Measurements from ENCODE around the gene STUM.
A peak's percentile ranks its signal among the peaks of the same experiment; 100 is the strongest.

Gene STUM

GRCh38 chr1:226648421-226648820 is 99.9 kb downstream of the STUM start:
- no peak for DNase-seq (ENCODE audit: low read depth)
- H3K4me3 ChIP-seq (ENCODE audit: low read length): no peak overlapping the region
- TF ChIP-seq CTCF (conservative IDR thresholded peaks at IDR 0.05; ENCODE audit: low read depth, low read length): no peak

- H3K4me3 ChIP-seq (ENCODE audit: low read length): no peak overlapping the region
- DNase-seq (ENCODE audit: low read depth): no peak
- TF ChIP-seq CTCF (conservative IDR thresholded peaks at IDR 0.05; ENCODE audit: low read depth, low read length): no peak
Measured at GRCh38 chr1:226649244-226649643, 100.7 kb downstream of the STUM start.

GRCh38 chr1:226649780-226650179 is 101.2 kb downstream of the STUM start:
- no peak for DNase-seq (ENCODE audit: low read depth)
- no peak overlapping the region for H3K4me3 ChIP-seq (ENCODE audit: low read length)
- peak; percentile 43 for TF ChIP-seq CTCF (conservative IDR thresholded peaks at IDR 0.05; ENCODE audit: low read depth, low read length)

GRCh38 chr1:226650236-226650841 is 101.8 kb downstream of the STUM start:
- TF ChIP-seq CTCF (conservative IDR thresholded peaks at IDR 0.05; ENCODE audit: low read depth, low read length): peak; percentile 24
- no peak overlapping the region for H3K4me3 ChIP-seq (ENCODE audit: low read length)
- no peak for DNase-seq (ENCODE audit: low read depth)

- no peak for TF ChIP-seq CTCF (conservative IDR thresholded peaks at IDR 0.05; ENCODE audit: low read depth, low read length)
- DNase-seq (ENCODE audit: low read depth): no peak
- H3K4me3 ChIP-seq (ENCODE audit: low read length): no peak overlapping the region
Measured at GRCh38 chr1:226651041-226651731, 102.6 kb downstream of the STUM start.

- no peak overlapping the region for H3K4me3 ChIP-seq (ENCODE audit: low read length)
- DNase-seq (ENCODE audit: low read depth): no peak
- TF ChIP-seq CTCF (conservative IDR thresholded peaks at IDR 0.05; ENCODE audit: low read depth, low read length): no peak
Measured at GRCh38 chr1:226651732-226652105, 103.2 kb downstream of the STUM start.

- DNase-seq (ENCODE audit: low read depth): no peak
- H3K4me3 ChIP-seq (ENCODE audit: low read length): no peak overlapping the region
- TF ChIP-seq CTCF (conservative IDR thresholded peaks at IDR 0.05; ENCODE audit: low read depth, low read length): no peak
Measured at GRCh38 chr1:226652613-226653012, 104.0 kb downstream of the STUM start.
